Right forelimb (tissue), 1 donor: ENCODE results near the gene UNC13A.

Source experiments
- DNase-seq: peaks from one replicate; pipeline ENCODE4 v3.0.0-alpha.2; 2018

Gene UNC13A

GRCh38 chr19:17659996-17660395, 28.2 kb downstream of the UNC13A start:
- DNase-seq: no peak

GRCh38 chr19:17658666-17659065, 29.5 kb downstream of the UNC13A start:
- DNase-seq: no peak

- no peak for DNase-seq
These were observed 29.9 kb downstream of the UNC13A start for GRCh38 chr19:17658240-17658639.

GRCh38 chr19:17656970-17657369, 31.2 kb downstream of the UNC13A start:
- no peak for DNase-seq

GRCh38 chr19:17655751-17656472, 32.2 kb downstream of the UNC13A start:
- DNase-seq: no peak

- no peak for DNase-seq
These were observed 33.2 kb downstream of the UNC13A start for GRCh38 chr19:17654993-17655392.

- no peak for DNase-seq
These were observed 35.5 kb downstream of the UNC13A start for GRCh38 chr19:17652627-17653026.

- DNase-seq: no peak
These were observed 39.4 kb downstream of the UNC13A start for GRCh38 chr19:17648786-17649185.

GRCh38 chr19:17648097-17648660, 40.0 kb downstream of the UNC13A start:
- no peak for DNase-seq

GRCh38 chr19:17647071-17648020, 40.8 kb downstream of the UNC13A start:
- no peak for DNase-seq

- DNase-seq: no peak
These were observed 41.7 kb downstream of the UNC13A start for GRCh38 chr19:17646441-17646840.

- DNase-seq: no peak
These were observed 42.7 kb downstream of the UNC13A start for GRCh38 chr19:17645339-17645963.

GRCh38 chr19:17642656-17643055, 45.5 kb downstream of the UNC13A start:
- DNase-seq: no peak

- DNase-seq: no peak
These were observed 46.3 kb downstream of the UNC13A start for GRCh38 chr19:17641846-17642245.

GRCh38 chr19:17641181-17641580, 47.0 kb downstream of the UNC13A start:
- DNase-seq: no peak

GRCh38 chr19:17633700-17634099, 54.5 kb downstream of the UNC13A start:
- no peak for DNase-seq

- DNase-seq: no peak
These were observed 55.6 kb downstream of the UNC13A start for GRCh38 chr19:17632577-17632976.

- no peak for DNase-seq
These were observed 58.4 kb downstream of the UNC13A start for GRCh38 chr19:17629760-17630159.

GRCh38 chr19:17627921-17628320, 60.2 kb downstream of the UNC13A start:
- no peak for DNase-seq

GRCh38 chr19:17627161-17627560, 61.0 kb downstream of the UNC13A start:
- DNase-seq: no peak

GRCh38 chr19:17626456-17627015, 61.6 kb downstream of the UNC13A start:
- no peak for DNase-seq

- no peak for DNase-seq
These were observed 62.2 kb downstream of the UNC13A start for GRCh38 chr19:17625980-17626379.

- DNase-seq: no peak
These were observed 63.1 kb downstream of the UNC13A start for GRCh38 chr19:17625043-17625442.
